ENCODE data around the gene PYDC1. TPM values are rescaled to one million over a fixed set of nuclear protein-coding genes. Genes with fewer than 3 reads are reported as not detected.

The PYDC1 gene
- total RNA-seq, 1 donor from 2014 or later = not detected

DNA sequence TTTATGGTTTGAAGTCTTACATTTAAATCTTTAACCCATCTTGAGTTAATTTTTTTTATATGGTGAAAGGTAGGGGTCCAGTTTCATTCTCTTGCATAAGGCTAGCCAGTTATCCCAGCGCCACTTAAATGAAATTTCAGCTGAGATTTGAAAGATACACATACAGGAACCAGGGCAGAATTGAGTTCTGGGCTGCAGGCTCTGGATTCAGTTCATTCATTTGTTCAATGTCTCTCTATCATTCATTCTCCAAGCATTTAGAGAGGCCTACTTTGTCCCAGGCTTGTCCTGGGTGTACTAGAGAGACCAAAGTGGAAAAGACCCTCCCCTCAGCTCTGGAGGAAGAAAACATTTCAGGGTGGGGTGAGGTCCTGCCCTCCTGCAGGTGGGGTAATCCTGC, 3.6 kb downstream of the PYDC1 start:
- H3K27me3 Mint-ChIP-seq (ENCODE audit: low read depth) = peaks cover 83% of the 10 kb centered on the region
- peak overlapping the region; percentile 28 for H3K4me3 Mint-ChIP-seq

GRCh38 chr16:31206776-31207175, 10.2 kb downstream of the PYDC1 start:
- DNase-seq (ENCODE audit: low spot score in 2 of 2, unreplicated experiment in 2 of 2) = no peak
- peaks cover 81% of the 10 kb centered on the region for H3K27me3 Mint-ChIP-seq (ENCODE audit: low read depth)
- H3K36me3 Mint-ChIP-seq = no peaks in the 10 kb centered on the region
- H3K27ac Mint-ChIP-seq = no peak overlapping the region
- TF ChIP-seq, protein P1, sequence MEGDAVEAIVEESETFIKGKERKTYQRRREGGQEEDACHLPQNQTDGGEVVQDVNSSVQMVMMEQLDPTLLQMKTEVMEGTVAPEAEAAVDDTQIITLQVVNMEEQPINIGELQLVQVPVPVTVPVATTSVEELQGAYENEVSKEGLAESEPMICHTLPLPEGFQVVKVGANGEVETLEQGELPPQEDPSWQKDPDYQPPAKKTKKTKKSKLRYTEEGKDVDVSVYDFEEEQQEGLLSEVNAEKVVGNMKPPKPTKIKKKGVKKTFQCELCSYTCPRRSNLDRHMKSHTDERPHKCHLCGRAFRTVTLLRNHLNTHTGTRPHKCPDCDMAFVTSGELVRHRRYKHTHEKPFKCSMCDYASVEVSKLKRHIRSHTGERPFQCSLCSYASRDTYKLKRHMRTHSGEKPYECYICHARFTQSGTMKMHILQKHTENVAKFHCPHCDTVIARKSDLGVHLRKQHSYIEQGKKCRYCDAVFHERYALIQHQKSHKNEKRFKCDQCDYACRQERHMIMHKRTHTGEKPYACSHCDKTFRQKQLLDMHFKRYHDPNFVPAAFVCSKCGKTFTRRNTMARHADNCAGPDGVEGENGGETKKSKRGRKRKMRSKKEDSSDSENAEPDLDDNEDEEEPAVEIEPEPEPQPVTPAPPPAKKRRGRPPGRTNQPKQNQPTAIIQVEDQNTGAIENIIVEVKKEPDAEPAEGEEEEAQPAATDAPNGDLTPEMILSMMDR (IDR thresholded peaks at IDR 0.05; ENCODE audit: unreplicated experiment) = no peak
- peaks cover 5% of the 10 kb centered on the region for H3K4me1 Mint-ChIP-seq
- H3K9me3 Mint-ChIP-seq = no peaks in the 10 kb centered on the region
- no peak overlapping the region for H3K4me3 Mint-ChIP-seq

More for the DNA sequence above, 3.6 kb downstream of the PYDC1 start:
- DNase-seq (ENCODE audit: low spot score in 2 of 2, unreplicated experiment in 2 of 2) = no peak
- TF ChIP-seq, protein P1 (IDR thresholded peaks at IDR 0.05; ENCODE audit: unreplicated experiment) = no peak
- Mint-ChIP-seq H3K27ac (no peak overlapping the region), H3K9me3 (no peaks in the 10 kb centered on the region), H3K36me3 (no peaks in the 10 kb centered on the region), H3K4me1 (peaks cover 13% of the 10 kb centered on the region)

DNA sequence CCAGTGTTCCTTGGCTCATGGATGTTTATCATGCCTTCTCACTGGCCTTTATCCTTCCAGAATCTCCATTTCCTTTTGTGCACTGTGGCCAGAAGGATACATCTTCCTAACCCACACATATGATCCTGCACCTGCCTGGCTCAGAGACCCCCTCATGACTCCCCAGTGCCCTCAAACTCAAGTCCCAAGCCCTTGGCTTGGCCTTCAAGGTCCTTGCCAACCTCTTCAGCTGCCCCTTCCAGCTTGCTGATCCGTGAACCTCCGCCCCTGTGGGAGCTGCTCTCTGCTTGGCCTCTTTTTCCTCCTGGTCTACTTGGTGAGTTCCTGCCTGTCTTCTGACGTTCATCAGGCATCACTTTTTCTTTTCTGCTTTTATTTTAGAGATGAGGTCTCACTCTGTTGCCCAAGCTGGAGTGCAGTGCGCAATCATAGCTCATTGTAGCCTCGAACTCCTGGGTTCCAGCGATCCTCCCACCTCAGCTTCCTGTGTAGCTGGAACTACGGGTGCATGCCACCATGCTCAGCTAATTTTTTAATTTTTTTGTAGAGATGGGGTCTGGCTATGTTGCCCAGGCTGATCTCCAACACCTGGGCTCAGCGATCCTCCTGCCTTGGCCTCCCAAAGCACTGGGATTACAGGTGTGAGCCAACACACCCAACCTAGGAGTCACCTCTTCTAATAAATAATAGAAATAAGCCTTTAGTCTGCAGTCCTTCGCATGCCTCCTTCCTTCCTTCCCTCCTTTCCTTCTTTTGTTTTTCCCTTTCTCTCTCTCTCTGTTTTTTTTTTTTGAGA, 11.9 kb downstream of the PYDC1 start:
- H3K9me3 Mint-ChIP-seq = no peaks in the 10 kb centered on the region
- no peak overlapping the region for H3K4me3 Mint-ChIP-seq
- no peak overlapping the region for H3K27ac Mint-ChIP-seq
- TF ChIP-seq, protein P1 (IDR thresholded peaks at IDR 0.05; ENCODE audit: unreplicated experiment) = no peak
- DNase-seq (ENCODE audit: low spot score in 2 of 2, unreplicated experiment in 2 of 2) = no peak
- H3K36me3 Mint-ChIP-seq = no peaks in the 10 kb centered on the region
- H3K4me1 Mint-ChIP-seq = peaks cover 13% of the 10 kb centered on the region
- peaks cover 78% of the 10 kb centered on the region for H3K27me3 Mint-ChIP-seq (ENCODE audit: low read depth)

- H3K4me3 Mint-ChIP-seq = peak within 1 kb of the TSS; percentile 79
- H3K27me3 Mint-ChIP-seq (ENCODE audit: low read depth) = peaks cover 62% of the 10 kb centered on the region
- H3K36me3 Mint-ChIP-seq = peaks cover 10% of the 10 kb centered on the region
- H3K4me1 Mint-ChIP-seq = peaks cover 13% of the 10 kb centered on the region
- TF ChIP-seq, protein P1 (IDR thresholded peaks at IDR 0.05; ENCODE audit: unreplicated experiment) = no peak
- peak within 1 kb of the TSS; percentile 16 for H3K27ac Mint-ChIP-seq
- no peaks in the 10 kb centered on the region for H3K9me3 Mint-ChIP-seq
- peak in 1 of 2 experiments; percentile 52 for DNase-seq (ENCODE audit: low spot score in 2 of 2, unreplicated experiment in 2 of 2)
These were observed 14.2 kb downstream of the PYDC1 start, which contains the start of gene PYCARD for GRCh38 chr16:31202414-31203375. Gene PYCARD (minus strand): TSS chr16:31202760. CDS start chr16:31202690, 70 bp downstream.

GRCh38 chr16:31201582-31202413, 15.1 kb downstream of the PYDC1 start:
- H3K4me3 Mint-ChIP-seq = peak overlapping the region; percentile 79
- DNase-seq (ENCODE audit: low spot score in 2 of 2, unreplicated experiment in 2 of 2) = peak in 1 of 2 experiments; percentile 54
- H3K27ac Mint-ChIP-seq = peak overlapping the region; percentile 16
- H3K4me1 Mint-ChIP-seq = peaks cover 13% of the 10 kb centered on the region
- H3K36me3 Mint-ChIP-seq = peaks cover 11% of the 10 kb centered on the region
- H3K9me3 Mint-ChIP-seq = no peaks in the 10 kb centered on the region
- peaks cover 53% of the 10 kb centered on the region for H3K27me3 Mint-ChIP-seq (ENCODE audit: low read depth)
- TF ChIP-seq, protein P1 (IDR thresholded peaks at IDR 0.05; ENCODE audit: unreplicated experiment) = no peak

Data from mesothelial cell of epicardium (in vitro differentiated cells).